Fibroblast of the aortic adventitia (primary cell): Measurements from ENCODE around the gene FOXO1. TPM values are rescaled to one million over a fixed set of nuclear protein-coding genes. Genes with fewer than 3 reads are reported as not detected.

Experiments used
- DNase-seq: peaks from one replicate; pipeline ENCODE4 v3.0.0-alpha.2; 2010; ENCODE audit warnings: low read depth
- H3K4me3 ChIP-seq: 2 replicates; pipeline ENCODE4 v1.5.1; 2011; ENCODE audit warnings: low read depth, mild to moderate bottlenecking, control low read depth, low read length, moderate library complexity
- total RNA-seq: library from RNA; depleted of rRNA; stranded (reverse); fragments of >200 nt; gene quantifications from 2 replicates; pipeline ENCODE4 v1.2.3, GENCODE V29; 2012; ENCODE audit warnings: low replicate concordance
- TF ChIP-seq, protein P1 (sequence below): IDR thresholded peaks from 2 replicates; pipeline ENCODE4 v1.5.1; 2011; ENCODE audit warnings: mild to moderate bottlenecking, low read length, control low read depth, inconsistent platforms; ENCODE audit not compliant: insufficient read depth

The FOXO1 gene
- total RNA-seq, 1 donor = 3.2 TPM

GRCh38 chr13:40585911-40586471 lies 80.5 kb downstream of the FOXO1 start:
- TF ChIP-seq, protein P1, sequence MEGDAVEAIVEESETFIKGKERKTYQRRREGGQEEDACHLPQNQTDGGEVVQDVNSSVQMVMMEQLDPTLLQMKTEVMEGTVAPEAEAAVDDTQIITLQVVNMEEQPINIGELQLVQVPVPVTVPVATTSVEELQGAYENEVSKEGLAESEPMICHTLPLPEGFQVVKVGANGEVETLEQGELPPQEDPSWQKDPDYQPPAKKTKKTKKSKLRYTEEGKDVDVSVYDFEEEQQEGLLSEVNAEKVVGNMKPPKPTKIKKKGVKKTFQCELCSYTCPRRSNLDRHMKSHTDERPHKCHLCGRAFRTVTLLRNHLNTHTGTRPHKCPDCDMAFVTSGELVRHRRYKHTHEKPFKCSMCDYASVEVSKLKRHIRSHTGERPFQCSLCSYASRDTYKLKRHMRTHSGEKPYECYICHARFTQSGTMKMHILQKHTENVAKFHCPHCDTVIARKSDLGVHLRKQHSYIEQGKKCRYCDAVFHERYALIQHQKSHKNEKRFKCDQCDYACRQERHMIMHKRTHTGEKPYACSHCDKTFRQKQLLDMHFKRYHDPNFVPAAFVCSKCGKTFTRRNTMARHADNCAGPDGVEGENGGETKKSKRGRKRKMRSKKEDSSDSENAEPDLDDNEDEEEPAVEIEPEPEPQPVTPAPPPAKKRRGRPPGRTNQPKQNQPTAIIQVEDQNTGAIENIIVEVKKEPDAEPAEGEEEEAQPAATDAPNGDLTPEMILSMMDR = no peak
- no peak for DNase-seq
- H3K4me3 ChIP-seq = no peak overlapping the region

DNA sequence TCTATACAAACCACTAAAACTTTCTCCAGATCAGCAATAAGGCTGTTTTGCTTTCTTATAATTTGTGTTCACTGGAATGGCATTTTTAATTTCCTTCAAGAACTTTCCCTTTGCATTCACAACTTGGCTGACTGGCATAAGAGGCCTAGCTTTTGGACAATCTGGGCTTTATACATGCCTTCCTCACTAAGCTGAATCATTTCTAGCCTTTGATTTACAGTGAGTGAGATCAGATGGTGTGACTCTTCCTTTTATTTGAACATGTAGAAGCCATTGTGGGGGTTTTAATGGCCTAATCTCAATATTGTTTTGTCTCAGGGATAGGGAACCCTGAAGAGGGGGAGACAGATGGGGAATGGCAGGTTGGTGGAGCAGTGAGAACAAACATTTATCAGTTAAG lies 82.7 kb downstream of the FOXO1 start:
- no peak overlapping the region for H3K4me3 ChIP-seq
- TF ChIP-seq, protein P1 = no peak
- no peak for DNase-seq

DNA sequence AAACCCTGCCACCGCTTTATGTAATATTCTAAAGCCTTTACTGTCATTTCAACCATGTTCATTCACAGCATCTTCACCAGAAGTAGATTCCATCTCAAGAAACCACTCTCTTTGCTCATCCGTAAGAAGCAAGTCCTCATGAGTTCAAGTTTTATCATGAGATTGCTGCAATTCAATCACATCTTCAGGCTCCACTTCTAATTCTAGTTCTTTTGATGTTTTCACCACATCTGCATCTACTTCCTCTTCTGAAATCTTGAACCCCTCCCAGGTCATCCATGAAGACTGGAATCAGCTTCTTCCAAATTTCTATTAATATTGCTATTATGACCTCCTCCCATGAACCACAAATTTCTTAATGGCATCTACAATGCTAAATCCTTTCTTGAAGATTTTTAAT lies 83.9 kb downstream of the FOXO1 start:
- TF ChIP-seq, protein P1 = no peak
- DNase-seq = no peak

DNA sequence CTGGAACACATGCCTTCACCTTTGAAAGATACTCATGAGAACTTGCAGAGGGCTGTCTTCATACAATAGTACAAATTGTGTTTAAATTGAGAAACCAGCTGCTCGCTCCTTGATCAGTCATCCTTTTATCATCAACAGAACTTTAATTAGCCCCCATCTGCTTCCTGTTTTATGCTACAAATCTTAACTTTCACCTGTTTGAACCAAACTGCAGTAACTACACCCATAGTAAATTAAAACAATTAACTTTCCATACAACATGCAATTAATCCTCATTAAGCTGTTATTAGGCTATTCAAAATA lies 85.2 kb downstream of the FOXO1 start:
- no peak for DNase-seq
- TF ChIP-seq, protein P1 = no peak
- H3K4me3 ChIP-seq = no peak overlapping the region

More for the DNA sequence above, 83.9 kb downstream of the FOXO1 start:
- H3K4me3 ChIP-seq = no peak overlapping the region

GRCh38 chr13:40580566-40581276 lies 85.7 kb downstream of the FOXO1 start:
- no peak for DNase-seq
- TF ChIP-seq, protein P1 = no peak
- H3K4me3 ChIP-seq = no peak overlapping the region

DNA sequence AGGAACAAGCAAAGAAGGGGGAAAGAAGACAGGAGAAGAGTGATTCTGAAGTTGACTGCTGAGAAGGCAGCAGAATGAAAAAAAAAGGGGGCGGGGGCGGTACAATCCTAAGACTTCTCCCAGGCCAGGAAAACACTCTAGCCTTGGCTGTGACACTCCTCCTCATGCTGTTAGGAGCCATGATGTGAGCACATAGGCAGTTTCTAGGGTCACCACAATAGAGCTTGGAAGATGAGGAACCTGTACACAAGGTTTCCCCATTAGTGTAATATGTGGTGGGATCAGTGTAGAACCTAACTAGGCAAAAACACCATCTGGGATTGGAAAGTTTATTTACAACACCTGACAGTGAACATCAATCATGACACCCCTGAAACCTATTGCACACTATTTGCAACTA lies 86.9 kb downstream of the FOXO1 start:
- TF ChIP-seq, protein P1 = no peak
- DNase-seq = no peak
- H3K4me3 ChIP-seq = no peak overlapping the region

DNA sequence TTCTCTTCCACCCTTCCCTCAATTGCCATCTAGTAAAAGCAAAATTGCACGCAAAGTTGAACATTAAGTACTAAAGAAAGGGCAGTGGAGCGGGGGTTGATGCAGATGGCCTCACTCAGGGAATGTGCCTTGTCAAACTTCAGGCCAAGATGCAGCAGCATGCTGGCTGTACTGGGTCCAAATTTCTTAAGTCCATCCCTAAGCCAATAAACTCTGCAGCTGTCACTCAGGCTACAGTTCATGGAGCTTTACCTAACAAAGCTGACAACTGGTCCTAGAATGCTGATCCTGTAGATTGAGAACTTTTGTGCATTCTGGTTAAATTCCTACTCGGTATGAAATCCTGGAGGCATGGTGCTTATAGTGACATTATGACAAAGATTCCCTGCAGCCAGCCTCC lies 88.4 kb downstream of the FOXO1 start:
- TF ChIP-seq, protein P1 = no peak
- no peak overlapping the region for H3K4me3 ChIP-seq
- no peak for DNase-seq
